Progenitor cell of endocrine pancreas (in vitro differentiated cells): ENCODE measurements around the gene CHST14. TPM values are rescaled to one million over a fixed set of nuclear protein-coding genes. Genes with fewer than 3 reads are reported as not detected.
A peak's percentile ranks its signal among the peaks of the same experiment; 100 is the strongest.

Source experiments
- DNase-seq: peaks from one replicate; pipeline ENCODE4 v3.0.0; 2021; ENCODE audit warnings: low spot score; ENCODE audit not compliant: unreplicated experiment
- H3K27ac Mint-ChIP-seq: 2 replicates; pipeline ENCODE4 v1.8.0; 2021; ENCODE audit warnings: mild to moderate bottlenecking, moderate library complexity, mixed read lengths
- H3K27me3 Mint-ChIP-seq: 2 replicates; pipeline ENCODE4 v1.8.0; 2021; ENCODE audit warnings: mixed read lengths
- H3K36me3 Mint-ChIP-seq: 2 replicates; pipeline ENCODE4 v1.8.0; 2022; ENCODE audit warnings: mixed read lengths; ENCODE audit not compliant: insufficient read depth
- H3K4me1 Mint-ChIP-seq: 2 replicates; pipeline ENCODE4 v1.8.0; 2021; ENCODE audit warnings: low read depth, mixed read lengths
- H3K4me3 Mint-ChIP-seq: 2 replicates; pipeline ENCODE4 v1.8.0; 2021; ENCODE audit warnings: low read depth, mild to moderate bottlenecking, moderate library complexity, mixed read lengths
- H3K9me3 Mint-ChIP-seq: 2 replicates; pipeline ENCODE4 v1.8.0; 2021; ENCODE audit warnings: low read depth, mixed read lengths
- total RNA-seq: library from RNA; stranded (reverse); gene quantifications from 2 replicates; pipeline ENCODE4 v1.2.1, GENCODE V29; 2021
- TF ChIP-seq, protein P1 (sequence below): fragments of 200-600 bp; sonication (generic); IDR thresholded peaks from one replicate; pipeline ENCODE4 v1.5.0; 2021; ENCODE audit warnings: antibody characterized with exemption, mild to moderate bottlenecking; ENCODE audit not compliant: unreplicated experiment

Gene CHST14
- total RNA-seq, 1 donor from 2014 or later, result 29.1 TPM

DNA sequence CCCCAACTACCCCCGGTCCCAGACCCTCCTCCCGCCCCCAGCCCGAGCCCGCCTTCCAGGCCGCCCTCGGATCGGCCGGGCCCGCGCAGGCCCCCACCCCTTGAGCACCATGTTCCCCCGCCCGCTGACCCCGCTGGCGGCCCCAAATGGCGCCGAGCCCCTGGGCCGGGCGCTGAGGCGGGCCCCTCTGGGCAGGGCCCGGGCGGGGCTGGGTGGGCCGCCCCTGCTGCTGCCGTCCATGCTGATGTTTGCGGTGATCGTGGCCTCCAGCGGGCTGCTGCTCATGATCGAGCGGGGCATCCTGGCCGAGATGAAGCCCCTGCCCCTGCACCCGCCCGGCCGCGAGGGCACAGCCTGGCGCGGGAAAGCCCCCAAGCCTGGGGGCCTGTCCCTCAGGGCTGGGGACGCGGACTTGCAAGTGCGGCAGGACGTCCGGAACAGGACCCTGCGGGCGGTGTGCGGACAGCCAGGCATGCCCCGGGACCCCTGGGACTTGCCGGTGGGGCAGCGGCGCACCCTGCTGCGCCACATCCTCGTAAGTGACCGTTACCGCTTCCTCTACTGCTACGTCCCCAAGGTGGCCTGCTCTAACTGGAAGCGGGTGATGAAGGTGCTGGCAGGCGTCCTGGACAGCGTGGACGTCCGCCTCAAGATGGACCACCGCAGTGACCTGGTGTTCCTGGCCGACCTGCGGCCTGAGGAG lies 472 bp downstream of the CHST14 start:
- DNase-seq, result no peak
- Mint-ChIP-seq H3K4me3 (peak overlapping the region; percentile 83), H3K9me3 (no peaks in the 10 kb centered on the region), H3K4me1 (peaks cover 8% of the 10 kb centered on the region), H3K27me3 (no peaks in the 10 kb centered on the region), H3K36me3 (no peaks in the 10 kb centered on the region), H3K27ac (peak overlapping the region; percentile 92)
- TF ChIP-seq, protein P1, sequence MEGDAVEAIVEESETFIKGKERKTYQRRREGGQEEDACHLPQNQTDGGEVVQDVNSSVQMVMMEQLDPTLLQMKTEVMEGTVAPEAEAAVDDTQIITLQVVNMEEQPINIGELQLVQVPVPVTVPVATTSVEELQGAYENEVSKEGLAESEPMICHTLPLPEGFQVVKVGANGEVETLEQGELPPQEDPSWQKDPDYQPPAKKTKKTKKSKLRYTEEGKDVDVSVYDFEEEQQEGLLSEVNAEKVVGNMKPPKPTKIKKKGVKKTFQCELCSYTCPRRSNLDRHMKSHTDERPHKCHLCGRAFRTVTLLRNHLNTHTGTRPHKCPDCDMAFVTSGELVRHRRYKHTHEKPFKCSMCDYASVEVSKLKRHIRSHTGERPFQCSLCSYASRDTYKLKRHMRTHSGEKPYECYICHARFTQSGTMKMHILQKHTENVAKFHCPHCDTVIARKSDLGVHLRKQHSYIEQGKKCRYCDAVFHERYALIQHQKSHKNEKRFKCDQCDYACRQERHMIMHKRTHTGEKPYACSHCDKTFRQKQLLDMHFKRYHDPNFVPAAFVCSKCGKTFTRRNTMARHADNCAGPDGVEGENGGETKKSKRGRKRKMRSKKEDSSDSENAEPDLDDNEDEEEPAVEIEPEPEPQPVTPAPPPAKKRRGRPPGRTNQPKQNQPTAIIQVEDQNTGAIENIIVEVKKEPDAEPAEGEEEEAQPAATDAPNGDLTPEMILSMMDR, result no peak

DNA sequence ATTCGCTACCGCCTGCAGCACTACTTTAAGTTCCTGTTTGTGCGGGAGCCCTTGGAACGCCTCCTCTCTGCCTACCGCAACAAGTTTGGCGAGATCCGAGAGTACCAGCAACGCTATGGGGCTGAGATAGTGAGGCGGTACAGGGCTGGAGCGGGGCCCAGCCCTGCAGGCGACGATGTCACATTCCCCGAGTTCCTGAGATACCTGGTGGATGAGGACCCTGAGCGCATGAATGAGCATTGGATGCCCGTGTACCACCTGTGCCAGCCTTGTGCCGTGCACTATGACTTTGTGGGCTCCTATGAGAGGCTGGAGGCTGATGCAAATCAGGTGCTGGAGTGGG lies 995 bp downstream of the CHST14 start:
- H3K36me3 Mint-ChIP-seq, result no peaks in the 10 kb centered on the region
- peak overlapping the region; percentile 92 for H3K27ac Mint-ChIP-seq
- TF ChIP-seq, protein P1, result no peak
- DNase-seq, result no peak
- no peaks in the 10 kb centered on the region for H3K9me3 Mint-ChIP-seq
- peak overlapping the region; percentile 83 for H3K4me3 Mint-ChIP-seq
- no peaks in the 10 kb centered on the region for H3K27me3 Mint-ChIP-seq
- peaks cover 8% of the 10 kb centered on the region for H3K4me1 Mint-ChIP-seq

DNA sequence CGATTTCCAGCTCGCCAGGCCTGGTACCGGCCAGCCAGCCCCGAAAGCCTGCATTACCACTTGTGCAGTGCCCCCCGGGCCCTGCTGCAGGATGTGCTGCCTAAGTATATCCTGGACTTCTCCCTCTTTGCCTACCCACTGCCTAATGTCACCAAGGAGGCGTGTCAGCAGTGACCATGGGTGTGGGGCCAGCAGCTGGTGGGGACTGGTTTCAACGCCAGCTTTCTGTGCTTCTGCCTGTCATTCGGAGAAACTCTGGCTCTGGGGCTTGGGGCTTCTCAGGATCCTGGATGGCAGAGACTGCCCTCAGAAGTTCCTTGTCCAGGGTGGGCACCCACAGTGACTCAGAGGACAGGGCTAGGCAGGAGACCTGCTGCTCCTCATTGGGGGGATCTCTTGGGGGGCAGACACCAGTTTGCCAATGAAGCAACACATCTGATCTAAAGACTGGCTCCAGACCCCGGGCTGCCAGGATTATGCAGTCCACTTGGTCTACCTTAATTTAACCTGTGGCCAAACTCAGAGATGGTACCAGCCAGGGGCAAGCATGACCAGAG lies 1.5 kb downstream of the CHST14 start:
- peaks cover 8% of the 10 kb centered on the region for H3K4me1 Mint-ChIP-seq
- no peaks in the 10 kb centered on the region for H3K36me3 Mint-ChIP-seq
- no peak for DNase-seq
- no peaks in the 10 kb centered on the region for H3K9me3 Mint-ChIP-seq
- H3K27me3 Mint-ChIP-seq, result no peaks in the 10 kb centered on the region
- no peak overlapping the region for H3K27ac Mint-ChIP-seq
- peak overlapping the region; percentile 83 for H3K4me3 Mint-ChIP-seq
- TF ChIP-seq, protein P1, result no peak

DNA sequence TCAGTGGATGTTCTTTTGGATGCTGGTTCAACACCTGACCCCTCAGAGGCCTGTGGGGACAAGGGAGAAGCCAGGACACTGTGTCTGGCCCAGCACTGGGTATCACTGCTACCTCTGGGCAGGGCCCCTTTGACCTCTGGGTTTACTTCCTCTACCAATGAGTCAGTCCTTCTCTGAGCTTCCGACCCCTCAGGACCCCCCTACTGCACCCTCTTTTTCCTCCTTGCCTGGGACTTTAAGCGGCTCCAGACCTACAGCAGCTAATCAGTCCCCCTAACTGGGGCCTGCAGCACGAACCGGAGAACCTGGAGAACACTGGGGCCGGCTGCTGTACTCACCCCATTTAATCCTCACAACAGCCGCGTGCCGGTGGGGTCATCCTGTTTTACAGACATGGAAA lies 3.8 kb downstream of the CHST14 start:
- Mint-ChIP-seq H3K9me3 (no peaks in the 10 kb centered on the region), H3K4me1 (peaks cover 16% of the 10 kb centered on the region), H3K36me3 (no peaks in the 10 kb centered on the region), H3K4me3 (no peak overlapping the region), H3K27me3 (peaks cover 2% of the 10 kb centered on the region), H3K27ac (no peak overlapping the region)
- TF ChIP-seq, protein P1, result no peak
- no peak for DNase-seq

DNA sequence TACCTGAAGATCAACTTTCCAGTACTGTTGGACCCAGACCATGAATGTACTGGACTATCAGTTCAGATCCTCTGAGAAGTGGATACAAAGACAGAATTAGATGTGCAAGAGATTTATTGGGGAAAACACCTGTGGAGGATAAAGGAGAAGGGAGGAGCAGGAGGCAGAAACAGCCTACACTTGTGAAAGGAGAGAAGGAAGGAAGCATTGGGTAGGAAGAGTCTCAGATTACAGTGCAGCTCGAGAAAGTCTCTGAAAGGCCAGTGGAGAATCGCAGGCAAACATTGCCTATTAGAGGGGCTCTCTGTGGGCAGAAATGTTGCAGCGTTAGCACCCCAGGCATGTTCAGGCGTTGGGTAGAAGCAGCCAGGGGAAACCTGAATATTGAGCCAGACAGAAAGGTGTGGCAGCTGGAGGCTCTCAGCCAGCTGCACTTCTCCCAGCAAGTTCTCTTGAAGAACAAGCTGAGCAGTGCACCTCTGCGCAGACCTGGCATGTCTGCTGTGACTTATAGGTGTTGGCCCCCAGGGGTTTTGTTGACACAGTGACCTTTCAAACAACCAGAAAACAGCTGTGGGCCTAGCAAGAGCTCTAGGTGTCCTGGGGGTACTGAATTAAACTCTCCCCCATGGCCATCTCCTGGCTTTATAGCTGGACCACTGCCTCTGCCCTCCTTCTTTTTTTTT lies 7.0 kb downstream of the CHST14 start:
- Mint-ChIP-seq H3K9me3 (no peaks in the 10 kb centered on the region), H3K4me3 (no peak overlapping the region), H3K27ac (peak overlapping the region; percentile 76), H3K4me1 (peaks cover 8% of the 10 kb centered on the region), H3K36me3 (no peaks in the 10 kb centered on the region), H3K27me3 (peaks cover 11% of the 10 kb centered on the region)
- DNase-seq, result no peak
- TF ChIP-seq, protein P1, result no peak
